A549 (cell line): Measurements from ENCODE around the gene CACNG6.

Source experiments
- CEBPB ChIP-seq, 2 experiments: fragments of >200 bp in 1 of 2; sonication (Bioruptor Twin) in 1 of 2; formaldehyde crosslinking in 1 of 2; IDR thresholded peaks; 2 replicates each; pipeline ENCODE4 v1.6.1; 2012 to 2016
- MAZ ChIP-seq: fragments of 150-350 bp; IDR thresholded peaks from 2 replicates; pipeline ENCODE4 v1.6.1; 2014; ENCODE audit warnings: antibody characterized with exemption, low read depth, low read length, borderline replicate concordance
- TF ChIP-seq, protein P1 (sequence below): fragments of >200 bp; sonication (Bioruptor Twin); formaldehyde crosslinking; IDR thresholded peaks from 3 replicates; pipeline ENCODE4 v1.5.1; 2016

DNA sequence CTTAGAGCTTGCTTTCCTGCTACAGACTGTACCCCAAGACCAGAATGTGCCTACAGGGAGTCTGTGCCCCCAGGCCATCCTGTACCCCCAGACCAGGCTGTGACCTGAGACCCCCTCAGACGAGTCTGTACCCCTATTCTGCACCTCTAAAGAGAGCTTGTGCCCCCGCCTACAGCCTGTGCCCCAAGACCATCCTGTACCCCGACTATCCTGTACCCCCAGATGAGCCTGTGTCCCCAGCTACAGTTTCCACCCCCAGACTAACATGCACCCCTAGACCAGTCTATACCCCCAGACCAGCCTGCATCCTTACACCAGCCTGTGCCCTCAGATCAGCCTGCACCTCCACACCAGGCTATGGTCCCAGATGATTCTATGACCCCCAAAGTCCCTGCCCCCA, 2.0 kb downstream of the CACNG6 start:
- no peak for TF ChIP-seq MAZ
- no peak for TF ChIP-seq CEBPB (IDR thresholded peaks at IDR 0.05)
- TF ChIP-seq, protein P1, sequence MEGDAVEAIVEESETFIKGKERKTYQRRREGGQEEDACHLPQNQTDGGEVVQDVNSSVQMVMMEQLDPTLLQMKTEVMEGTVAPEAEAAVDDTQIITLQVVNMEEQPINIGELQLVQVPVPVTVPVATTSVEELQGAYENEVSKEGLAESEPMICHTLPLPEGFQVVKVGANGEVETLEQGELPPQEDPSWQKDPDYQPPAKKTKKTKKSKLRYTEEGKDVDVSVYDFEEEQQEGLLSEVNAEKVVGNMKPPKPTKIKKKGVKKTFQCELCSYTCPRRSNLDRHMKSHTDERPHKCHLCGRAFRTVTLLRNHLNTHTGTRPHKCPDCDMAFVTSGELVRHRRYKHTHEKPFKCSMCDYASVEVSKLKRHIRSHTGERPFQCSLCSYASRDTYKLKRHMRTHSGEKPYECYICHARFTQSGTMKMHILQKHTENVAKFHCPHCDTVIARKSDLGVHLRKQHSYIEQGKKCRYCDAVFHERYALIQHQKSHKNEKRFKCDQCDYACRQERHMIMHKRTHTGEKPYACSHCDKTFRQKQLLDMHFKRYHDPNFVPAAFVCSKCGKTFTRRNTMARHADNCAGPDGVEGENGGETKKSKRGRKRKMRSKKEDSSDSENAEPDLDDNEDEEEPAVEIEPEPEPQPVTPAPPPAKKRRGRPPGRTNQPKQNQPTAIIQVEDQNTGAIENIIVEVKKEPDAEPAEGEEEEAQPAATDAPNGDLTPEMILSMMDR = no peak
